Pancreas (tissue), 10 donors: ENCODE measurements around the gene NUFIP1. TPM values are rescaled to one million over a fixed set of nuclear protein-coding genes. Genes with fewer than 3 reads are reported as not detected.

Experiments used
- ATAC-seq, 4 donors: fragments of 200-7000 bp; cut with Tn5 transposase; one replicate each; pipeline versions ENCODE4 v1.8.0 to v1.9.1; 2020; ENCODE audit warnings: mild to moderate bottlenecking in 4 of 4, moderate library complexity in 4 of 4
- DNase-seq, 6 donors: peaks; one replicate each; pipeline ENCODE4 v3.0.0-alpha.2; 2020
- FAIRE-seq: peaks from 2 replicates; lab custom pipeline; 2012; peaks lifted over from hg19 to GRCh38; lab: Jason Lieb, UNC
- H3K27ac ChIP-seq, 4 donors: fragments of 200-600 bp; sonication (generic); 1 replicate in 3 of 4; 2 replicates in 1 of 4; pipeline versions ENCODE4 v1.5.0 to v1.8.0; 2020
- H3K27me3 ChIP-seq, 4 donors: fragments of 200-600 bp; one replicate each; pipeline ENCODE4 v1.8.0; 2021
- H3K36me3 ChIP-seq, 3 donors: fragments of 200-600 bp; sonication (generic) in 1 of 3; one replicate each; pipeline versions ENCODE4 v1.5.0 to v1.8.0; 2020 to 2021
- H3K4me1 ChIP-seq, 3 donors: fragments of 200-600 bp; one replicate each; pipeline ENCODE4 v1.8.0; 2021
- H3K4me3 ChIP-seq, 4 donors: fragments of 200-600 bp; sonication (generic) in 2 of 4; one replicate each; pipeline versions ENCODE4 v1.5.0 to v1.8.0; 2020 to 2021
- H3K9me3 ChIP-seq, 4 donors: fragments of 200-600 bp; one replicate each; pipeline ENCODE4 v1.8.0; 2021
- WGBS, 2 donors: extraction: QIAGEN DNeasy Blood & Tissue Kit; methylation state at CpG; one replicate each; pipeline ENCODE4 v1.1.7; 2013; 5-methylcytosine and 5-hydroxymethylcytosine counted together
- intact Hi-C, 3 donors: fragments of 100-400 bp; cut with DNase I; formaldehyde crosslinking; loops; one replicate each; pipeline versions ENCODE4 v1.11.1 to v1.14.2; 2022
- polyA plus RNA-seq, 2 donors: library from polyadenylated mRNA; stranded (reverse); fragments of 200-250 nt; gene quantifications; one replicate each; pipeline ENCODE4 v1.2.3, GENCODE V29; 2013
- total RNA-seq, 6 donors: library from RNA; stranded (reverse); fragmentation: NEBNext Ultra II Directional in 4 of 6; extraction: Animal tissue kit (Norgen Biotek cat#: 25700) in 4 of 6; gene quantifications; one replicate each; pipeline versions ENCODE4 v1.2.1 to v1.2.4, GENCODE V29; 2021 to 2023
- TF ChIP-seq, protein P1 (sequence below), 4 donors: fragments of 200-600 bp; sonication (generic) in 3 of 4; IDR thresholded peaks; one replicate each; pipeline versions ENCODE4 v1.5.0 to v1.8.0; 2021; ENCODE audit warnings: antibody characterized with exemption in 4 of 4
- donor health status: healthy with polysubstance abuse.
- donor health status: DM: no; HTN: no; CAD: no; lungs with moderate emphysema.
- donor health status: DM: no; HTN: no; CAD: no.
- donor health status: control.
- donor health status: control.
- donor health status: Bipolar disorder and iron deficiency.
- donor health status: DM: yes; HTN: yes; CAD: no.
- donor health status: DM: no; HTN: no; CAD: no.
- donor health status: DM: no; HTN: no; CAD: no.
- donor health status: DM: yes; HTN: yes; CAD: no.

NUFIP1 gene
- total and polyA plus RNA-seq, 8 donors: 1.1 to 3.0 (median 2.0) TPM

GRCh38 chr13:44972956-44973581, 16.2 kb downstream of the NUFIP1 start:
- intact Hi-C loops: loop anchor here in 1 of 3 donors (5.0 kb wide), 1 partner anchor 496 kb away; no protein-coding TSS in a partner anchor
- H3K9me3 ChIP-seq: no peaks in the 10 kb centered on the region
- no peaks in the 10 kb centered on the region for H3K27me3 ChIP-seq
- TF ChIP-seq, protein P1, sequence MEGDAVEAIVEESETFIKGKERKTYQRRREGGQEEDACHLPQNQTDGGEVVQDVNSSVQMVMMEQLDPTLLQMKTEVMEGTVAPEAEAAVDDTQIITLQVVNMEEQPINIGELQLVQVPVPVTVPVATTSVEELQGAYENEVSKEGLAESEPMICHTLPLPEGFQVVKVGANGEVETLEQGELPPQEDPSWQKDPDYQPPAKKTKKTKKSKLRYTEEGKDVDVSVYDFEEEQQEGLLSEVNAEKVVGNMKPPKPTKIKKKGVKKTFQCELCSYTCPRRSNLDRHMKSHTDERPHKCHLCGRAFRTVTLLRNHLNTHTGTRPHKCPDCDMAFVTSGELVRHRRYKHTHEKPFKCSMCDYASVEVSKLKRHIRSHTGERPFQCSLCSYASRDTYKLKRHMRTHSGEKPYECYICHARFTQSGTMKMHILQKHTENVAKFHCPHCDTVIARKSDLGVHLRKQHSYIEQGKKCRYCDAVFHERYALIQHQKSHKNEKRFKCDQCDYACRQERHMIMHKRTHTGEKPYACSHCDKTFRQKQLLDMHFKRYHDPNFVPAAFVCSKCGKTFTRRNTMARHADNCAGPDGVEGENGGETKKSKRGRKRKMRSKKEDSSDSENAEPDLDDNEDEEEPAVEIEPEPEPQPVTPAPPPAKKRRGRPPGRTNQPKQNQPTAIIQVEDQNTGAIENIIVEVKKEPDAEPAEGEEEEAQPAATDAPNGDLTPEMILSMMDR (IDR thresholded peaks at IDR 0.05): peak; percentile 9 to 40 (median 22)
- no peak for DNase-seq
- H3K27ac ChIP-seq: no peak overlapping the region
- peaks cover 0 to 16% (median 14%) of the 10 kb centered on the region in 3 donors for H3K4me1 ChIP-seq
- no peak overlapping the region for H3K4me3 ChIP-seq
- peaks cover 0 to 8% (median 0%) of the 10 kb centered on the region in 3 donors for H3K36me3 ChIP-seq
- FAIRE-seq: peak; percentile 29
- 1 to 2% methylated on average over 3 of the region's 3 CpGs for WGBS, 2 donors
- ATAC-seq: peak in 2 of 4 donors; percentile 36 to 49

- Histone ChIP-seq H3K9me3 (no peaks in the 10 kb centered on the region), H3K4me1 (peaks cover 0 to 14% (median 13%) of the 10 kb centered on the region in 3 donors), H3K36me3 (peaks cover 0 to 4% (median 0%) of the 10 kb centered on the region in 3 donors), H3K4me3 (no peak overlapping the region), H3K27me3 (no peaks in the 10 kb centered on the region), H3K27ac (no peak overlapping the region)
- no peak for DNase-seq
- TF ChIP-seq, protein P1 (IDR thresholded peaks at IDR 0.05): no peak
- intact Hi-C loops: loop anchor here in 1 of 3 donors (5.0 kb wide), 1 partner anchor 495 kb away; no protein-coding TSS in a partner anchor
- ATAC-seq: no peak
- no peak for FAIRE-seq
- 73 to 76% methylated on average over 7 of the region's 7 CpGs for WGBS, 2 donors
These were observed 17.3 kb downstream of the NUFIP1 start for GRCh38 chr13:44971656-44972595.

DNA sequence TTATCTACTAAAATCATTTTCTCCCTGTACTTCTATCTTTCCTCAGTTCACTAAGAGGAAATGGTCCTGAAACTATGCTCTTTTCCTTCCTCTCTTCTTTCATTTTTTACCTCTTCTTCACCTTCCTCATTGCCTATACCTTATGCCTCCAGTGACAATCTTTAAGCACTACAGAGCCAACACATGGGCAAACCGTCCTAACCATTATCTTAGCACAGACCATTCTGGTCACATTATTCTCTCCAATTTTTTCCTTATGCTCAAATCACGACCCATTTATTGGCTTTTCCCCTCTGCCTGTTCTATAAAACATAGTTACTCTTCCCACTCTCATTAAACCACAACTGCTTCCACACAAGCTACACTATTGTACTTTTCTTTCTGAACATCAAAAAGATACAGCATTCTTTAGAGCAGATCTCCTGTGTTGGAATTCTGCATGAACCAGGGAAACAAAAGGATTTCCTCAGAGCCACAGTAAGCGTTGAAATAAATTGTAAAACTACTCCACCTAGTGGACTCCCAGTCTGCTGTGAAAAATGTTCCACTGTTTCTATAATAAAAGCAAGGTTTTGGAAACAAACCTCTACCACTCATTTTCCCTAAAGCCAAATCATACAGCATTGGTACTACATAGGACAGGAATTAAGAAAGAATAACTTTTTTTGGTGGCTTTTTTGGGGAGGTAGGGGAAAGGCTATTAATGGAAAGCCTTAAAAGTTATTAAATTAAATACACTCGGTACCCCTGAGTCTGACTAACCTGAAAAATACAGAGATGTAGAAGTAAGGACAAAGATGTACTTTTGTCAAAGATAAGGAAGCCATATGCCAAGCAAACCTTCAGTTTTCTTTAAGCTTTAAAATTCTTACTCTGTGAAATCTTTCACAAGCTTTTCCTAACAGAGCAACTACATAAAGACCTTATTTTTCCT, 19.5 kb downstream of the NUFIP1 start:
- intact Hi-C loops: loop anchor here in 2 of 3 donors (5.0 to 10.0 kb wide), 2 partner anchors 475 to 493 kb away; no protein-coding TSS in a partner anchor
- FAIRE-seq: peak; percentile 93
- Histone ChIP-seq H3K9me3 (no peaks in the 10 kb centered on the region), H3K36me3 (peaks cover 0 to 5% (median 3%) of the 10 kb centered on the region in 3 donors), H3K27me3 (no peaks in the 10 kb centered on the region), H3K27ac (no peak overlapping the region), H3K4me3 (no peak overlapping the region), H3K4me1 (peaks cover 0 to 14% (median 10%) of the 10 kb centered on the region in 3 donors)
- WGBS, 2 donors: 49 to 50% methylated on average over 4 of the region's 4 CpGs
- TF ChIP-seq, protein P1 (IDR thresholded peaks at IDR 0.05): peak; percentile 49 to 72 (median 58)
- DNase-seq: no peak
- ATAC-seq: peak; percentile 72 to 84 (median 80)

DNA sequence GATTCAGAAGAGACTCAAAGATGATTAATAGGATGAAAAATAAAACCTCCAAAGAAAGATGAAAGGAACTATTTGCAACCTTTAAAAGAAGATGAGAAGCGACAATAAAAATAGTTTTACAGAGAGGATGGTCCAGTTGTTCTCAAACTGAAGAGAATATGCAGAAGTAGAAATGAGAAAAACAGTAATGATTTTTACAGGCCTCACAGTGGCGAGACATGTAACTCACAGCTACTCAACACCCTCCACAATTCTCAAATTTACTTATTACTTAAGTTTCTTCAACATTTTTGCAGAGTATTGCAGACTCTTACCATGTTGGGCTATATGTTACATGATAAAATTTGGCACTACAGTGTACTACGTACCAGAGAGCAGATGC, 20.8 kb downstream of the NUFIP1 start:
- TF ChIP-seq, protein P1 (IDR thresholded peaks at IDR 0.05): no peak
- peaks cover 0 to 14% (median 10%) of the 10 kb centered on the region in 3 donors for H3K4me1 ChIP-seq
- H3K4me3 ChIP-seq: no peak overlapping the region
- FAIRE-seq (no peak), DNase-seq (no peak), ATAC-seq (no peak)
- H3K27me3 ChIP-seq: no peaks in the 10 kb centered on the region
- WGBS, 2 donors: 75 to 78% methylated on average over 3 of the region's 3 CpGs
- no peaks in the 10 kb centered on the region for H3K9me3 ChIP-seq
- peaks cover 0 to 9% (median 6%) of the 10 kb centered on the region in 3 donors for H3K36me3 ChIP-seq
- intact Hi-C loops: loop anchor here in 1 of 3 donors (10.0 kb wide), 1 partner anchor 474 kb away; no protein-coding TSS in a partner anchor
- H3K27ac ChIP-seq: no peak overlapping the region
